Epidermal melanocyte (primary cell): Measurements from ENCODE around the gene SLU7.

Experiments
- DNase-seq: peaks from one replicate; pipeline ENCODE4 v3.0.0; 2011; ENCODE audit warnings: low spot score; ENCODE audit not compliant: insufficient read length

SLU7 gene

GRCh38 chr5:160367885-160368284, 51.0 kb downstream of the SLU7 start:
- DNase-seq: no peak

DNA sequence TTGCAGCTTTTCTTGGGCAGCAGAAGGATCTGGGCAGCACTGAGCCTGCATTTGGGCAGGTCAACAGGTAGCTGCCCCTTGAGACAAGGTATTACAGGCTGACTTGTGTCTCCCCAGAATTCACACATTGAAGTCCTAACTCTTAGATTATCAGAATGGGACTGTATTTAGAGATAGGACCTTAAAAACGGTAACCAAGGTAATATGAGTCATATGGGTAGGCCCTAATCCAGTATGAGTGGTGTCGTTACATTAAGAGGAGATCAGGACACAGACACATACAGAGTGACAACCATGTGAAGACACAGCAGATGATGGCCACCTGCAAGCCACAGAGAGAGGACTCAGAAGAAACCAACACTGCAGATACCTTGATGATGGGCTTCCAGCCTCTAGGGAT, 51.6 kb downstream of the SLU7 start:
- no peak for DNase-seq

DNA sequence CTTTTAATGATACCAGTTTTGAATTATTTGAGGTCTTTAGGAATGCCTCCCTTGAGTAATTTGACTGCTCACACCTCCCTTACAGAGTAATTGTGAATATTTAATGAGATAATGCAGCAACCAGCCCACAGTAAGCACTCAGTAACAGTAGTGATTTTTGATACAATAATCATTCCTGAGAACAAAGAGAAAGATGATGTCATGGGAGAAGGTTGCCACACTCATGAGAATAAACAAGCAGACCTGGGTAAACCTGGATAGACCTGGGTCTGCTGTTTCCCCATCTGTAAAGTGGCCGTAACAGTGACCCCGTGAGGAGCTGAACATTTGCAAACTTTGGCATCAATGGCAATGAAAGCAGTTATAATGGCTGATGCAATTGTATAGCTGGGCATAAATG, 52.7 kb downstream of the SLU7 start:
- no peak for DNase-seq

DNA sequence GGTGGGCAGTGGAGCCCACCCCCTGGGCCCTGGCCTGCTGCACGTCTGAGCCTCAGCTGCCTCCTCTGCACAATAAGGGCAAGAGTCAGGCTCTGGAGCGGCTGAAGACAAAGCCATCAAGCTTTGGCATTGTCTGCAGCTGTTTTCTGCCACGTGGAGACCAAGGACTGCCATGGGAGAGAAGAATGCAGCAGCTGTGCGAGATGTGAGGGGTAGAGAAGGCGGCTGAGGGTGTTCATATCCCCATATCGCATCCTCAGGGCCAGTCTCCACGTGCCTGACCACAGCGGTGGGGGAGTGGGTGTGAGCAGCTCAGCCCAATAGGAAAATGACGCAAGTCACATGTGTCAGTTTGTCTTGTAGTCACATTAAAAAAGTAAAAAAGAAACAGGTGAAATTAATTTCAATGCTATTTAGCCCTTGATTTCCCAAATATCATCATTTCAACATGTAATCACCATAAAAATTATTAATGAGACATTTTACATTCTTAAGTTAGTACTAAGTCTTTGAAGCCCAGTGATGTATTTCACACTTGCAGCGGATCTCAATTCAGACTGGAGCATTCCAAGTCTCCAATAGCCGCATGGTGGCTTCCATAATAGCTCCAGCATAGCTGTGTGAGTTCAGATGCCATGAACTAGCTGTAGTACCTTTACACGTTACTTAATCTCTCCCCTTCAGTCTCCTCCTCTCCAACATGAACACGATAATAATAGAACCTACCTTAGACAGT, 55.1 kb downstream of the SLU7 start:
- DNase-seq: no peak

DNA sequence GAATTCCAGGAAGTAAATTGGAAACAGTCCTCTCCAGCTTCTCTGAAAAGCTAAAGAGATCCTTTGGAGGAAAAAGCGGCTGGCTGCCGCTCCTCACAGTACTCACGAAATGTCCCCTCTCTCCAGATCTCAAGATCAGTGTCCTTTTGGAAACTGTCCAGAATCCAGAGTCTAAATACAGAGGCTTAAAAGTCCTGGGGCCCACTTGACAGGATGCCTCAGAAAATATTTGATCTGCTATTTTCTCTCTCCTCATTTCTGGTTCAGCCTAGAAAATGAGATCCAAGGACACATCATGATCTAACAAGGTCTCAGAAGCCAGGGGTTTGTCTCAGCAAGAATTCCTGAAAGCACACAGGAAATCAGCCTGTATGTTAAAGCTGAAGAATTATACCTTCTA, 55.7 kb downstream of the SLU7 start:
- no peak for DNase-seq

- DNase-seq: no peak
These were observed 57.2 kb downstream of the SLU7 start for GRCh38 chr5:160361624-160362228.

DNA sequence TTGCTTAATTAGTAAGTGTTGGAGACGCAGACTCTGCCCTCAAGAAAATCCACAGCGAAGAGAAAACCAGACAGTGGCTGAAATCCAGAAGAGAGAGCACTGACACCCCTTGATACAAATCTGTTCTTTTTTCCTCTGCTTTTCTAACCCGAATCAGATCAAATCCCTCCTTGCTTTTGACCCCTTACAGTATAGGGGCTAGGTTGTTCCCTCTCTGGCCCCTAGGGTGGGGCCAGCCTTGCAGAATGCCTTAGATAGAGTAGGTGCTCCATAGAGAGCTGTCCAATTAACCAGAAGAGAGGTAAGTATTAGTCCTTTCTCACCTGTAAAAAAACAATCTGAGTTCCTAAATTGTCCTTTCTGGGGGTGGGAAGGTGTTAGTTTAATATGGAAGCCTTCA, 58.6 kb downstream of the SLU7 start:
- no peak for DNase-seq

- DNase-seq: no peak
These were observed 59.1 kb downstream of the SLU7 start for GRCh38 chr5:160359816-160360215.

GRCh38 chr5:160359242-160359641, 59.6 kb downstream of the SLU7 start:
- no peak for DNase-seq

GRCh38 chr5:160357861-160358411, 60.9 kb downstream of the SLU7 start:
- DNase-seq: no peak

GRCh38 chr5:160357394-160357793, 61.5 kb downstream of the SLU7 start:
- DNase-seq: no peak

DNA sequence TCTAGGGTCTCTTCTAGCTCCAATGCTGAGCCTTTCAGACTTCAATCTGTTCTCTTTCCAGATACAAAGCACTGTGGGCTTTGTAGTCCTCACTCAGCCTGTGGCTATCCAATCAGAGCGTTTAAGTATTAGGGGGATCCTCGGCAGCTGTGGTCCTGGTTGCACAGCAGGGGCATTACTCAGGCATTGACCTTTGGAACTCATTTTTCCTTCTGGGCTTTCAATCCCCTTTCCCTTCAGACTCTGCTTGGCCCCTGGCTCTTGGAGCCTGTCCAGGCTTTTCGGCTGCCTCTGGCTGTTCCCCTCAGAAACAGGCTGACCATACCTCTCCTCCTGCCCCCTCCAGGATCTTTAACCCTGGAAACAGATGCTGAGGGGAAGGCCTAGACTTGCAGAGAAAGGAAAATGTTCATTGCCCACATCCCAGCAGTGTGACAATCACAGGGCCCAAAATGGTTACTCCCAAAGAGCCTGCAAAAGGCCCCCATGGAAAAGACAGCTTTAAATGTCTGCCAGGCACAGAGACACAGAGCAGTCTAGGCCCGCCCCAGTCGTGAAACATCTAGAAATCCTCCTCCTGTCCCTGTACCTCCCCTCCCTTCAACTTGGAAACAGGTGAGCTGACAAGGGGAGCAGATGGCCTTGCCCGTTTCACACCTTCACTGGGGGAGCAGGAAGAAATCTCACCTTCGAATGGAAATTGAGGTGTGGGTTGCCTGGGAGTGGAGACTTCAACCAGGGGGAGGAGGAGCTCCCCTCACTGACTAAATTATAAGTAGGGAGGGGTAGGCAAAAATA, 62.1 kb downstream of the SLU7 start:
- DNase-seq: no peak

- no peak for DNase-seq
These were observed 64.2 kb downstream of the SLU7 start for GRCh38 chr5:160354666-160355065.

DNA sequence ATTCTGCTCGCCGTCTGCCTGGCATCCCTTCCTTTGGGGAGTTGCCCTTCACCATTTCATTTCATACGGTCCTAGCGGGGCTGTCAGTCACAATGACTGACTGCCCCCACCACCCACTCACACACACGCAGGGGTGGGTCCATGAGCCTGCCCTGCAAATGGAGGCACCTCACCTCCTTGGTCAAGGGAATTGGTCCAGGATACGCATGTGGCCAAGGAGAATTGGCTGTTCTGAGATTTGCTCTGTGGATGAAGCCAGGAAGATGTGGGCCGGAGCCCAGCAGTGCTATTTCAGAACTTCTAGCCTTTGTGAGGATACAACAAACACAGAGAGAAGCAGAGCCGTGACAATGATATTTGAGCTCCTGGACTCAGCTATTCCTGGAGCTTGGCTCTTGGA, 65.5 kb downstream of the SLU7 start:
- DNase-seq: no peak

DNA sequence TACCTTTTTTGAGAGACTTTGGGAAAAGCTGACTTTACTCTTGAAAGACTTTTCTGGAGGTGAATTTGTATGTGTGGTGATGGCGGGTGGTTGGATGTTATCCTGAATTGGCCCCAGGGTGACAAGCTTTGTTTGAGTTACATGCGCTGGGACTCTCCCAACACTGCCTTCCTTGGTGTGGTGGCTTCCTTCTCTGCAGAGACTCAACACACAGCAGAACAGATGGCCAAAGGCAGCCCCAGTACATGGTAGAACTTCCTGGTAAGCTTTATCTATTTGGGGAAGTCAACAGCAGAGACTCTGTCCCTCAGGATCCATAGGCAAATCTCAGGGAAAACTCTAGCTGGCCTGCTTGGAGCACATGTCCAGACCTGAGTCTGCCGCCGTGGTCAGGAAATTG, 66.6 kb downstream of the SLU7 start:
- DNase-seq: no peak
